ENCODE results near the gene NTM.

GRCh38 chr11:131999955-132000354 is 629.5 kb downstream of the NTM start:
- TF ChIP-seq POLR2AphosphoS5 (IDR thresholded peaks at IDR 0.05) (no peak), CTCF (IDR thresholded peaks at IDR 0.05) (no peak)

Data from breast epithelium (tissue), 3 donors.